Measurements from ENCODE around the gene ERBB3.

GRCh38 chr12:56152132-56152755, 72.3 kb downstream of the ERBB3 start, which contains the start of gene MYL6B:
- no peak for TF ChIP-seq ZFX (IDR thresholded peaks at IDR 0.05; ENCODE audit: borderline replicate concordance)
- TF ChIP-seq, protein P1, sequence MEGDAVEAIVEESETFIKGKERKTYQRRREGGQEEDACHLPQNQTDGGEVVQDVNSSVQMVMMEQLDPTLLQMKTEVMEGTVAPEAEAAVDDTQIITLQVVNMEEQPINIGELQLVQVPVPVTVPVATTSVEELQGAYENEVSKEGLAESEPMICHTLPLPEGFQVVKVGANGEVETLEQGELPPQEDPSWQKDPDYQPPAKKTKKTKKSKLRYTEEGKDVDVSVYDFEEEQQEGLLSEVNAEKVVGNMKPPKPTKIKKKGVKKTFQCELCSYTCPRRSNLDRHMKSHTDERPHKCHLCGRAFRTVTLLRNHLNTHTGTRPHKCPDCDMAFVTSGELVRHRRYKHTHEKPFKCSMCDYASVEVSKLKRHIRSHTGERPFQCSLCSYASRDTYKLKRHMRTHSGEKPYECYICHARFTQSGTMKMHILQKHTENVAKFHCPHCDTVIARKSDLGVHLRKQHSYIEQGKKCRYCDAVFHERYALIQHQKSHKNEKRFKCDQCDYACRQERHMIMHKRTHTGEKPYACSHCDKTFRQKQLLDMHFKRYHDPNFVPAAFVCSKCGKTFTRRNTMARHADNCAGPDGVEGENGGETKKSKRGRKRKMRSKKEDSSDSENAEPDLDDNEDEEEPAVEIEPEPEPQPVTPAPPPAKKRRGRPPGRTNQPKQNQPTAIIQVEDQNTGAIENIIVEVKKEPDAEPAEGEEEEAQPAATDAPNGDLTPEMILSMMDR (IDR thresholded peaks at IDR 0.05) = no peak

All from 22Rv1 (cell line).